Body of pancreas (tissue), 4 donors: ENCODE data around the gene RFFL.

Source experiments
- CTCF ChIP-seq, 7 experiments: fragments of 450-650 bp in 4 of 7; fragments of 200-600 bp in 3 of 7; sonication (generic) in 3 of 7; IDR thresholded peaks; one replicate each; pipeline ENCODE4 v1.5.1; 2016 to 2019; ENCODE audit warnings: antibody characterized with exemption in 7 of 7
- POLR2A ChIP-seq, 3 donors: fragments of 450-650 bp; IDR thresholded peaks; one replicate each; pipeline ENCODE4 v1.6.1; 2016; ENCODE audit warnings: antibody characterized with exemption in 3 of 3, mild to moderate bottlenecking in 2 of 3

- TF ChIP-seq CTCF (IDR thresholded peaks at IDR 0.05), result no peak
- TF ChIP-seq POLR2A (IDR thresholded peaks at IDR 0.05), result no peak
Observed at GRCh38 chr17:35081638-35082037, 18.1 kb upstream of the RFFL start.
